NOMO-1 treated with DMSO at 0.1 percent for 48 hours (cell line): ENCODE results near the gene DSCAML1.
"Not testable (repeated sequence)": the region's sequence is repeated elsewhere in the genome, so short reads cannot be mapped to it uniquely, and the experiment has no call there.

Source experiments
- DNase-seq: peaks from one replicate; lab custom pipeline; 2025; ENCODE audit not compliant: unreplicated experiment; lab: John Stamatoyannopoulos, UW

Gene DSCAML1

GRCh38 chr11:117765068-117765467 is 31.9 kb downstream of the DSCAML1 start:
- no peak for DNase-seq

GRCh38 chr11:117763465-117763864 is 33.6 kb downstream of the DSCAML1 start:
- DNase-seq: not testable (repeated sequence)

GRCh38 chr11:117761993-117762392 is 35.0 kb downstream of the DSCAML1 start:
- no peak for DNase-seq

- DNase-seq: no peak
Measured at GRCh38 chr11:117759305-117759704, 37.7 kb downstream of the DSCAML1 start.

- DNase-seq: no peak
Measured at GRCh38 chr11:117754030-117754429, 43.0 kb downstream of the DSCAML1 start.

- DNase-seq: no peak
Measured at GRCh38 chr11:117752721-117753237, 44.2 kb downstream of the DSCAML1 start.

- no peak for DNase-seq
Measured at GRCh38 chr11:117752071-117752470, 44.9 kb downstream of the DSCAML1 start.

- DNase-seq: no peak
Measured at GRCh38 chr11:117750916-117751662, 45.9 kb downstream of the DSCAML1 start.

- DNase-seq: no peak
Measured at GRCh38 chr11:117750357-117750756, 46.7 kb downstream of the DSCAML1 start.

GRCh38 chr11:117749541-117749910 is 47.5 kb downstream of the DSCAML1 start:
- DNase-seq: no peak

GRCh38 chr11:117748771-117749540 is 48.1 kb downstream of the DSCAML1 start:
- DNase-seq: no peak

- DNase-seq: no peak
Measured at GRCh38 chr11:117747892-117748291, 49.1 kb downstream of the DSCAML1 start.

- DNase-seq: no peak
Measured at GRCh38 chr11:117745346-117745745, 51.7 kb downstream of the DSCAML1 start.

- DNase-seq: peak; percentile 13
Measured at GRCh38 chr11:117744471-117745150, 52.4 kb downstream of the DSCAML1 start.

- no peak for DNase-seq
Measured at GRCh38 chr11:117743121-117743815, 53.7 kb downstream of the DSCAML1 start.

- DNase-seq: no peak
Measured at GRCh38 chr11:117738246-117738957, 58.6 kb downstream of the DSCAML1 start.

GRCh38 chr11:117735350-117735977 is 61.6 kb downstream of the DSCAML1 start:
- DNase-seq: no peak

- no peak for DNase-seq
Measured at GRCh38 chr11:117734601-117735024, 62.4 kb downstream of the DSCAML1 start.

- DNase-seq: peak; percentile 2
Measured at GRCh38 chr11:117733316-117733715, 63.7 kb downstream of the DSCAML1 start.
